KG1 (cell line): ENCODE results near the gene PRM2.
"Not testable (repeated sequence)": the region's sequence is repeated elsewhere in the genome, so short reads cannot be mapped to it uniquely, and the experiment has no call there.

ENCODE experiments used
- DNase-seq: peaks from one replicate; lab custom pipeline; 2025; lab: John Stamatoyannopoulos, UW

Gene PRM2

DNA sequence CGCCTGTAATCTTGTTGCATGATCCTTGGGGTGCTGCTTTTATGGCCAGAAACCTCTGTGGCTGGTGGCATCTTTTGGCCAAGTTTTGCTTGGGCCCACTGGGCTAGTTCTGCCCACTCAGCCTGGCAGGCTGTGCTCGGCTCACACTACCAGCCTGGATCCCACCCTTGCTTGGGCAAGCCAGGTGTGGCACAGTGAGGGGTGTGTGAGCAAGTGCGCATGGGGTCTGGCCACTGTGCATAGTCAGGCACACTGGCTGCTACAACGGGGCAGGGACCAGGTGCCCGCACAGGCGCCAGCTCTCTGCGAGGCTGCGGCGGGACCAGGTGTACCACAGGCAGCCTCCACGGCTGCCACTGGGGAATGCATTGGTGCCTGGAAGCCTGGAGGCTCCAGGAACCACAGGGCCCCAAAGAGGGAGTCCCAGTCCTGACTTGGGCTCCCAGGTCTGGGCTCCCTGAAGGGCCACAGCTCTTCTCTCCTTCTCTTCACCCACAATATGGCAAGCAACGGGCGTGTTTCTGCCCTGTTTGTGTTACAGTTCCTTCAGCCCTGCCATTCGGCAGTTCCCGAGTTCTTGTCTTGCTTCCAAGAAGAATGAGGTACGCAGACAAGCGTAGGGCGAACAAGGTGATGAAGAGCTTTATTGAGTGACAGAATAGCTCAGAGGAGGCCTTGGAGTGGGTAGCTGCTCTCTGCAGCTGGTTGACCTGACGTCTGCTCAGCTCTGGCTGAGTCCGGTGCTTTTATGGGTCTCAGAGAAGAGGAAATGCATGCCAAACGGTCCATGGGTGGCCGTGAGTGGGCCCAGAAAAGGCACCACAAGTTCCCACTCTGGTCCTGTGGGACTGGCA, 31.6 kb upstream of the PRM2 start:
- no peak for DNase-seq

DNA sequence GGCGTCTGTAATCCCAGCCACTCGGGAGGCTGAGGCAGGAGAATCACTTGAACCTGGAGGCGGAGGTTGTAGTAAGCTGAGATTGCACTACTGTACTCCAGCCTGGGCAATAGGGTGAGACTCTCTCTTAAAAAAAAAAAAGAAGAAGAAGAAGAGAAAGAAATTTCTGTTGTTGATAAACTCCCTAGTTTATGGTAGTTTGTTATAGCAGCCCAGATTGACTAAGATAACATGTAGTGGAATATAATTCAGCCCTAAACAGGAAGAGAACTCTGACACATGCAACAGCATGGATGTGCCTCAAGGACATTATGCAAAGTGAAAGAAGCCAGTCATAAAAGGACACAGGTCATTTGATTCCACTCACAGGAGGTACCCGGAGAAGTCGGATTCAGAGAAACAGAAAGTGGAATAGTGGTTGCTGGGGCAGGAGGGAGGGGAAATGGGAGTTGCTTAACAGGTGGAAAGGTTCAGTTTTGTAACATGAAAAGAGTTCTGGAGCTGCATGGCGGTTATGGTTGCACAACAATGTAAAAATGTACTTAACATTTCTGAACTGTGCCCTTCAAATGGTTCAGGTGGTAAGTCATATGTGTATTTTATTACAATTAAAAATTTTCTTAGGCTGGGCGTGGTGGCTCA, 30.8 kb upstream of the PRM2 start:
- DNase-seq = no peak

DNA sequence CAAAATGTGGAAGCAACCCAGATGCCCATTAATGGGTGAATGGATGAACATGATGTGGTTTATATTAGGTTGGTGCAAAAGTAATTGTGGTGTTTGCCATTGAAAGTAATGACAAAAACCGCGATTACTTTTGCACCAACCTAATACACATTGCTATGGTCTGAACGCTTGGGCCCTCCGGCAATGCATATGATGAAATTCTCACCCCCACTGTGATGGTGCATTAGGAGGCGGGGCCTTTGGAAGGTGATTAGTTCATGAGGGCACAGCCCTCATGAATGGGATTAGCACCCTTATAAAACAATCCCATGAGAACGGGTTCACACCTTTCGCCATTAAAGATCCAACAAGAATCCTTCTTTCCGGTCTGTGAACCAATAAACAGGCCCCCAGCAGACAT, 30.1 kb upstream of the PRM2 start:
- no peak for DNase-seq

GRCh38 chr16:11303405-11304138, 27.3 kb upstream of the PRM2 start:
- no peak for DNase-seq

DNA sequence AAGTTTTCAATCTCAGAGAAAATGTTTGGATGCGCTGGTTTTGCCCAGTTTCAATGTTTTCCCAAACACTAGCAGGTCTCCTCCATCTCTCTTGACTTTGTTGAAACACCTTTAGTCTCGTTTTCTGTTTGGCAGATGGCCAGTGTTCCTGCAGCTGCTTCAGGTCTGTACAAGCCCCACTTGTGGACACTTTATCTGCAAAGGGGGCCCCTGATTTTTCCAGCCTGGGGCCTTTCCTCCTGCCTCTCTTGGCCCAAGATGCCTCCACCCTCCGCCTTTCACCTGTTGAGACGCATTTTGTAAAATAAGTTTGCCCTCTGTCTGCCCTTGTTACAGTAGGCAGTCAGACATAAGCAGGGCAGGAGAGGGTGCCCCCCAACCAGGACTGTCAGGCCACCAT, 26.7 kb upstream of the PRM2 start:
- no peak for DNase-seq

DNA sequence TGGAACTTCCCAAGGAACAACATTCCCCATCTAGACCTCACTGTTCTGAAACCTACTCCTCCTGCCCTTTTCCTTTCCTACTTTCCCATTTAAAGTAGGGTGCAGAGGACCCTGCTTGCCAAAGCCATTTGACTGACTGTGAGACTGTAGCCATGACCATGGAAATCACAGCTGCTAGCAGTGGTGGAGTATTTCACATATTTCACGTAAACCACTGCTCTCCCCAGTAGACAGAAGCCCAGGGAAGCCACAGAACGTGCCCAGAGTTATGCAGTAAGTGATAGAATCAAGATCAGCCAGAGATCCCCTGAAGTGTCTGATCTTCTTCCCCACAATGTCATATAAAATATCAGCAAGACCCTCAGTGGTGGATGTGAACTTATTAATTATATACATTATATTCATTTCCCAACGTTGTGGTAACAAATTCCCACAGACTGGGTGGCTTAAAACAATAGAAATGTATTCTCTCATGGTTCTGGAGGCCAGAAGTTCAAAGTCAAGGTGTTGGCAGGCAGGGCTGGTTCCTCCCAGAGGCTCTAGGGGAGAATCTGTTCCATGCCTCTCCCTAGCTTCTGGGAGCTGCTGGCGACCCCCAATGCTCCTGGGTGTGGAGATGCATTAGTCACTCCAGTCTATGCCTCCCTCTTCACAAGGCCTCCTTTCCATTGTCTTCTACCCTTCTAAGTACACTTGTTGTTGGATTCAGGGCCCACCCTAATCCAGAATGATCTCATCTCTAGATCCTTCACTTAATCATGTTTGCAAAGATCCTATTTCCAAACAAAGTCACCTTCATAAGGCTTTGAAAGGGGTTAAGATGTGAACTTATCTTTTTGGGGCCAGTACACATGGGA, 25.6 kb upstream of the PRM2 start:
- DNase-seq = no peak

DNA sequence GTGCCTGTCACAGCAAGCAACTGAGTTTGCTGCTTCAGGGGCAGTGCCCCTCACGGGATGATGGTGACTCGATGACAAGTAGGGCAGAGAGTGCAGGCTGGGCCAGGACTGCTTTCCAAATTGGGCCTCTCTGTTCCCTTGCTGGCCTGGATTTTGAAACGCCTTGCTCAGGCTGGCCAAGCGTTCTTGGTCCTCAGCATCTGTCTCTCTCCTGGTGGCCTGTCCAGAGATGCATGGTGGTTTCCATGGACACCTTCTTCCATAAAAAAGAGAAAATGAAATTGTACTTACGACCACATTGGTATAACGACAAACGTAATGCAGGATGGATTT, 24.2 kb upstream of the PRM2 start:
- no peak for DNase-seq

- no peak for DNase-seq
Measured at GRCh38 chr16:11299865-11300559, 23.7 kb upstream of the PRM2 start.

GRCh38 chr16:11298950-11299547, 22.8 kb upstream of the PRM2 start:
- DNase-seq = not testable (repeated sequence)

- DNase-seq = no peak
Measured at GRCh38 chr16:11298143-11298900, 22.0 kb upstream of the PRM2 start.

- peak; percentile 70 for DNase-seq
Measured at GRCh38 chr16:11297492-11298142, 21.3 kb upstream of the PRM2 start.

DNA sequence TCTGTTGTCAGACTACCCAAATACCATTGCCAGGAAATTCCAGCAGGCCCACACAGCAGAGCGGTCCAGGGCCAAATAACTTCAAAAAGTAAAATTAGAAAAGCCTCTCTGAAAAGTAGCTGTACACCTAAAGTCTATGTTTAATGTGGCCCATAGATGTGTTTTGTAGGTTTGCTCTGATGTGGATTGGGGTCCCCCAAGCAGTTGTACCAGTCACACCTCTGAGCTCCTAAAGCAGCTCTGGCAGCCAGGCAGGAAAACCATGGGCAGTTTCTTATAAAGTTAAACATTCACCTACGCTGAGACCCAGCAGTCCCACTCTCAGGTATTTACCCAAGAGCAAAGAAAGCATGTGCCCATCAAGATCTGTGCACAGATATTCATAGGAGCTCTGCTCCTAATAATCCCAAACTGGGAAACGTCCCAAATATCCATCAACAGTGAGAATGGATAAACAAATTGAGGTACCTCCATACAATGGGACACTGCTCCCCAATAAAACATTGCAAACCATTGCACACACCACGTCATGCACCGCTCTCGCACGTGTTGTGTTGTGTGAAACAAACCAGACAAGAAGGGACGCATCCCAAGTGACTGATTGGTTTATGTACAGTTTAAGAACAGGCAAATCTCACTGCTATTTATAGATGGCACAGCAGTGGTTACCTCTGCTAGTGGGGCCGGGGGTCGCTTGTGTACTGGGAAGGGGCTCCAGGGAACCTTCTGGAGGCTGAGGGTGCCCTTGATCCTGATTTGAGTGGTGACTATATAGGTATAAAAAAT, 20.6 kb upstream of the PRM2 start:
- peak; percentile 70 for DNase-seq

DNA sequence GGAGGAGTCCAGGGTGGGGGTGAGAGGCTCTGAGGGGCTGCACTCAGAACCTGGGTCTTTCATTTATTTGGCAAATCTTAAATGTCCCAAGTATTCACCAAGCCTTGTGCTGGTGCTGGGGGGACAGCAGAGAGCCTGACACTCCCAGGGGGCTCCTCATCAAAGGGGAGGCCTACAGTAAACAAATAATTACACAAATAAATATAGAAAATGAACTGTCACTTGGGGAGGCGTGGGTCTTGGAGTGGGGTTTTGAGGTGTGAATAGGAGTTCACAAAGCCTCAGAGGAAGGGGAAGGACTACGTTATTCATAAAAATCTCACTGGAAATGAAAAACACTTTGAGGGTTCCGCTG, 20.0 kb upstream of the PRM2 start:
- DNase-seq = no peak

DNA sequence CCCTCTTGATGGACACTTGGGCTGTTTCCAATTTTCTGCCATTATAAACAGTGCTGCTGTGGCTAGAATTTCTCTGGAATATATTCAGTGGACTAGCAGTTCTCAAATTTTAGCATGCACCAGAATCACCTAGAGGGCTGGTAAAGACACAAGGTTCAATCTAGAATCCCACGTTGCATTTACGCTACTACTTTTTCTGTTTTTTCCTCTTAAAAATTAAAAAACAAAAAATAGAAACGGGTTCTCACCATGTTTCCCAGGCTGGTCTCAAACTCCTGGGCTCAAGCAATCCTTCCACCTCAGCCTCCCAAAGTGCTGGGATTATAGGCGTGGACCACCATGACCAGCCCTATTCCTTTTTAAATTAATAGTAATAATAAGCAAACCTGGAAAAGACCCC, 19.4 kb upstream of the PRM2 start:
- DNase-seq = no peak

DNA sequence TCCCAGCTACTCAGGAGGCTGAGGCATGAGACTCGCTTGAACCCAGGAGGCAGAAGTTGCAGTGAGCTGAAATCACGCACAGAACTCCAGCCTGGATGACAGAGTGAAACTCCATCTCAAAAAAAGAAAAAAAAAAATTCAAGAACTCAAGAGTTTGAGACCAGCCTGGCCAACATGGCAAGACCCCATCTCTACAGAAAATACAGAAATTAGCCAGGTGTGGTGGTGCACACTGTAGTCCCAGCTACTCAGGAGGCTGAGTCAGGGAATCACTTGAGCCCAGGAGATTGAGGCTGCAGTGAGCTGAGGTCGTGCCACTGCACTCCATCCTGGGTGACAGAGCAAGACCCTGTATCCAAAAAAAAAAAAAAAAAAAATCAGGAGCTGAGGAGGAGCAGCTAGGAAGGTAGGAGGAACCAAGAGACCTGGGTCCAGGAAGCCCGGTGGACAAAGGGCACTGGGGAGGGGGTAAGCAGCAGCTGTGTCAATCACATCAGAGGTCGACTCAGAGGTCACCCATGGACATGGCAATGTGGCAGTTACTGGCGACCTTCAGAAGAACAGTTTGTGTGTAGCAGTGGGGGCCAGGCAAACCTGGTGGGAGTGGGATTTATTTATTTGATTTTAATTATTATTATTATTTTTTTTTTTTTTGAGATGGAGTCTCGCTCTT, 15.9 kb upstream of the PRM2 start:
- no peak for DNase-seq

DNA sequence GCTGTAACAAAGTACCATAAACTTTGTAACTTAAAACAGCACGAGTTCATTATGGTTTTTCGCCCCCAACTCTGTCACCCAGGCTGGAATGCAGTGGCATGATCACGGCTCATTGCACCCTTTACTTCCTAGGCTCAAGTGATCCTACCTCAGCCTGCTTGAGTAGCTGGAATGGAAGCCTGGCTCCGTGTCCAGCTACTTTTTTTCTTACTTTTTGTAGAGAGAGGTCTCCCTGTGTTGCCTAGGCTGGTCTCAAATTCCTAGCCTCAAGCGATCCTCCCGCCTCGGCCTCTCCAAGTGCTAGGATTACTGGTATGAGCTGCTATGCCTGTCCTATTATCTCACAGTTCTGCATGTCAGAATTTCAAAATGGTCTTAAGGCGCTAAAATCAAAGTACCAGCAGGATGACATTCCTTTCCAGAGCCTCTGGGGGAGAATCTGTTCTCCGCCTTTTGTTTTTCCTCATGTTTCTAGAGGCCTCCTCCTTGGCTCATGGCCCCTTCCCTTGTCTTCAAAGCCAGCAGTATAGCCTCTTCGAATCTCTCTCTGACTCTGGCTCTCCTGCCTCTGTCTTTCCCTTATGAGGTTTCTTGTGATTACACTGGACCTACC, 14.9 kb upstream of the PRM2 start:
- DNase-seq = no peak

DNA sequence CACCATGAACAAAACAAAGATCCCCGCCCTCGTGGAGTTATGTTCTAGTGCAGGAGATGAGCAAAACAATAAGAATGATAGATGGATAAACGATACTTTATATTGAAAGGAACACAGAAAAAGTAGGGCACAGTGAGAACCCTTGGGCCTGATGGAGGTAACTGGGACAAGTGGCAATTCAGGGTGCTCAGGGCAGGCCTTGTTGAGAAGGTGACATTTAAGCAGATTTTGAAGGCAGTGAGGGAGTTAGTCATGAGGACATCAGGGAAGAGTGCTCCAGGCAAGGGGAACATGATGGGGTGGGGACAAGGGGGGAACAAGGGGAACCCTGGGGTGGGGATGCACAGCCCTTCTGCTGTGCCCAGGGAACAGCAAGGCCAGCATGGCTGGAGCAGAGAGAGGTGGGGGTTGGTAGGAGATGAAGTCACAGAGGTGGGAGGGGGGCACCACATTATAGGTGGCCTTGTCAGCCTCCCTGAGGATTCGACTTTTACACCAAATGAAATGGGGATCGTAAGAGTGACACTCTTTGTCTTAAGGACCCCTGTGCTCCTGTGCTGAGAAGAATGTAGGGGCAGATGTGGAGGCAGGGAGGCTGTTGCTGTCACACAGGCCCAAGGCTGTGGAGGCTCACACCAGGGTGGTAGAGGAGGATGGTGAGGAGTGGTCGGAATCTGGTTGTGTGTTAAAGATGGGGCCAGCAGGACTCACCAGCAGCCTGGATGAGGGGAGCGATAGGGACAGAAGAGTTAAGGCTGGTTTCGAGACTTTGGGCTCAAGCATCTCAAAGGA, 14.0 kb upstream of the PRM2 start:
- DNase-seq = no peak
